WTC11 (cell line): ENCODE data around the gene PTPRT. TPM values are rescaled to one million over a fixed set of nuclear protein-coding genes. Genes with fewer than 3 reads are reported as not detected.

Source experiments
- ATAC-seq: fragments of 200-7000 bp; cut with Tn5 transposase; 2 replicates; pipeline ENCODE4 v1.10.0; 2021; ENCODE audit warnings: mild to moderate bottlenecking, moderate library complexity
- CTCF ChIA-PET: fragments of 300-600 bp; sonication (Branson Sonifier 250); formaldehyde crosslinking; loops from one replicate; lab custom pipeline; 2021; ENCODE audit warnings: antibody characterized with exemption; lab: Charles Lee
- POLR2A ChIA-PET: fragments of 350-600 bp; sonication (Branson Sonifier 250); formaldehyde crosslinking; loops from one replicate; lab custom pipeline; 2021; ENCODE audit warnings: antibody characterized with exemption; lab: Charles Lee
- DNase-seq: peaks from one replicate; pipeline ENCODE4 v3.0.0; 2021; ENCODE audit warnings: low spot score
- H3K27ac Mint-ChIP-seq: 2 replicates; pipeline ENCODE4 v1.8.0; 2021; ENCODE audit warnings: mixed read lengths
- H3K27me3 Mint-ChIP-seq: 2 replicates; pipeline ENCODE4 v1.8.0; 2021; ENCODE audit warnings: low read depth, mild to moderate bottlenecking, moderate library complexity, mixed read lengths
- H3K36me3 Mint-ChIP-seq: 2 replicates; pipeline ENCODE4 v1.8.0; 2021; ENCODE audit warnings: mixed read lengths
- H3K4me1 Mint-ChIP-seq: 2 replicates; pipeline ENCODE4 v1.8.0; 2022; ENCODE audit warnings: mixed read lengths
- H3K4me3 Mint-ChIP-seq: 2 replicates; pipeline ENCODE4 v1.8.0; 2021; ENCODE audit warnings: mild to moderate bottlenecking, moderate library complexity, mixed read lengths
- H3K9me3 Mint-ChIP-seq: 2 replicates; pipeline ENCODE4 v1.8.0; 2021; ENCODE audit warnings: mixed read lengths
- AFF4 ChIP-seq: sonication (generic); formaldehyde crosslinking; IDR thresholded peaks from 2 replicates; pipeline ENCODE4 v1.8.1; 2023; ENCODE audit warnings: mild to moderate bottlenecking, missing genetic modification reagents, borderline replicate concordance
- ATF1 ChIP-seq: sonication (generic); formaldehyde crosslinking; IDR thresholded peaks from 2 replicates; pipeline ENCODE4 v1.8.1; 2023; ENCODE audit warnings: mild to moderate bottlenecking, moderate library complexity, missing genetic modification reagents
- ATF2 ChIP-seq: sonication (generic); formaldehyde crosslinking; IDR thresholded peaks from 2 replicates; pipeline ENCODE4 v1.8.1; 2022; ENCODE audit warnings: low read depth, missing genetic modification reagents, borderline replicate concordance
- CDX4 ChIP-seq: fragments of 250-450 bp; sonication (Bioruptor Pico); IDR thresholded peaks from 2 replicates; pipeline ENCODE4 v1.9.0; 2021; ENCODE audit warnings: moderate library complexity, mild to moderate bottlenecking, inconsistent platforms, borderline replicate concordance
- ESRRA ChIP-seq: sonication (generic); formaldehyde crosslinking; IDR thresholded peaks from 2 replicates; pipeline ENCODE4 v1.8.1; 2022; ENCODE audit warnings: mild to moderate bottlenecking, missing genetic modification reagents, borderline replicate concordance
- FOXP1 ChIP-seq: sonication (generic); formaldehyde crosslinking; IDR thresholded peaks from 2 replicates; pipeline ENCODE4 v1.8.0; 2022; ENCODE audit warnings: missing genetic modification reagents, mild to moderate bottlenecking, moderate library complexity, borderline replicate concordance
- GABPB1 ChIP-seq: sonication (generic); formaldehyde crosslinking; IDR thresholded peaks from 2 replicates; pipeline ENCODE4 v1.8.1; 2023; ENCODE audit warnings: mild to moderate bottlenecking, missing genetic modification reagents
- KAT7 ChIP-seq: sonication (generic); formaldehyde crosslinking; IDR thresholded peaks from 2 replicates; pipeline ENCODE4 v1.8.1; 2023; ENCODE audit warnings: missing genetic modification reagents, mild to moderate bottlenecking, borderline replicate concordance
- NR2C2 ChIP-seq: sonication (generic); formaldehyde crosslinking; IDR thresholded peaks from 2 replicates; pipeline ENCODE4 v1.8.0; 2022; ENCODE audit warnings: mild to moderate bottlenecking, missing genetic modification reagents
- SOX15 ChIP-seq: fragments of 250-450 bp; sonication (Bioruptor Pico); IDR thresholded peaks from 2 replicates; pipeline ENCODE4 v1.9.0; 2021; ENCODE audit warnings: mild to moderate bottlenecking
- ZNF121 ChIP-seq: sonication (generic); formaldehyde crosslinking; IDR thresholded peaks from 2 replicates; pipeline ENCODE4 v1.8.0; 2023; ENCODE audit warnings: missing genetic modification reagents
- ZNF138 ChIP-seq: sonication (generic); formaldehyde crosslinking; conservative IDR thresholded peaks from 2 replicates; pipeline ENCODE4 v1.8.1; 2022; ENCODE audit warnings: mild to moderate bottlenecking, moderate library complexity, missing genetic modification reagents
- ZNF263 ChIP-seq: sonication (generic); formaldehyde crosslinking; IDR thresholded peaks from 2 replicates; pipeline ENCODE4 v1.8.1; 2022; ENCODE audit warnings: low read depth, mild to moderate bottlenecking, moderate library complexity, missing genetic modification reagents
- ZNF281 ChIP-seq: sonication (generic); formaldehyde crosslinking; IDR thresholded peaks from 2 replicates; pipeline ENCODE4 v1.8.0; 2023; ENCODE audit warnings: mild to moderate bottlenecking, missing genetic modification reagents
- ZNF416 ChIP-seq: fragments of 250-450 bp; sonication (Bioruptor Pico); IDR thresholded peaks from 2 replicates; pipeline ENCODE4 v1.9.0; 2021; ENCODE audit warnings: mild to moderate bottlenecking, inconsistent platforms
- ZNF671 ChIP-seq: fragments of 250-450 bp; sonication (Bioruptor Pico); IDR thresholded peaks from 2 replicates; pipeline ENCODE4 v1.8.0; 2021; ENCODE audit warnings: mild to moderate bottlenecking
- total RNA-seq: library from RNA; stranded (reverse); gene quantifications from 3 replicates; pipeline ENCODE4 v1.2.3, GENCODE V29; 2021
- TF ChIP-seq, protein P1 (sequence below): sonication (generic); formaldehyde crosslinking; IDR thresholded peaks from 2 replicates; pipeline ENCODE4 v1.8.1; 2022; ENCODE audit warnings: mild to moderate bottlenecking, missing genetic modification reagents, moderate library complexity, borderline replicate concordance
- TF ChIP-seq, protein P2 (sequence below): fragments of 250-450 bp; sonication (Bioruptor Pico); IDR thresholded peaks from 2 replicates; pipeline ENCODE4 v1.9.0; 2021; ENCODE audit warnings: mild to moderate bottlenecking, borderline replicate concordance

The PTPRT gene
- total RNA-seq, 1 experiment from 2014 or later, result 1.1 TPM

GRCh38 chr20:42544926-42545325 is 644.8 kb downstream of the PTPRT start (continued):
- no peak for TF ChIP-seq ZNF671
- no peak for TF ChIP-seq ZNF416 (CRISPR knock-in tag)
- TF ChIP-seq ZNF138 (CRISPR knock-in tag), result no peak
- TF ChIP-seq CDX4 (CRISPR knock-in tag), result no peak

GRCh38 chr20:42532831-42533230 is 656.9 kb downstream of the PTPRT start:
- Mint-ChIP-seq H3K4me1 (peaks cover 6% of the 10 kb centered on the region; the same call in 1 of the 2 replicates), H3K27ac (no peak overlapping the region), H3K9me3 (no peaks in the 10 kb centered on the region), H3K36me3 (no peaks in the 10 kb centered on the region), H3K27me3 (no peaks in the 10 kb centered on the region; the same call in 1 of the 2 replicates), H3K4me3 (no peak overlapping the region)
- ATAC-seq, result no peak
- DNase-seq, result no peak
- TF ChIP-seq ZNF263 (CRISPR knock-in tag) (no peak), ZNF121 (CRISPR knock-in tag) (no peak), ATF2 (no peak), SOX15 (CRISPR knock-in tag) (no peak), KAT7 (CRISPR knock-in tag) (no peak), AFF4 (CRISPR knock-in tag) (no peak), ZNF671 (no peak), ESRRA (no peak), FOXP1 (CRISPR knock-in tag) (no peak), GABPB1 (CRISPR knock-in tag) (no peak), CDX4 (CRISPR knock-in tag) (no peak), ZNF281 (CRISPR knock-in tag) (no peak), NR2C2 (CRISPR knock-in tag) (no peak), ATF1 (CRISPR knock-in tag) (no peak), ZNF138 (CRISPR knock-in tag) (no peak)
- TF ChIP-seq, protein P1, sequence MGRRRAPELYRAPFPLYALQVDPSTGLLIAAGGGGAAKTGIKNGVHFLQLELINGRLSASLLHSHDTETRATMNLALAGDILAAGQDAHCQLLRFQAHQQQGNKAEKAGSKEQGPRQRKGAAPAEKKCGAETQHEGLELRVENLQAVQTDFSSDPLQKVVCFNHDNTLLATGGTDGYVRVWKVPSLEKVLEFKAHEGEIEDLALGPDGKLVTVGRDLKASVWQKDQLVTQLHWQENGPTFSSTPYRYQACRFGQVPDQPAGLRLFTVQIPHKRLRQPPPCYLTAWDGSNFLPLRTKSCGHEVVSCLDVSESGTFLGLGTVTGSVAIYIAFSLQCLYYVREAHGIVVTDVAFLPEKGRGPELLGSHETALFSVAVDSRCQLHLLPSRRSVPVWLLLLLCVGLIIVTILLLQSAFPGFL (CRISPR knock-in tag), result no peak
- TF ChIP-seq, protein P2, sequence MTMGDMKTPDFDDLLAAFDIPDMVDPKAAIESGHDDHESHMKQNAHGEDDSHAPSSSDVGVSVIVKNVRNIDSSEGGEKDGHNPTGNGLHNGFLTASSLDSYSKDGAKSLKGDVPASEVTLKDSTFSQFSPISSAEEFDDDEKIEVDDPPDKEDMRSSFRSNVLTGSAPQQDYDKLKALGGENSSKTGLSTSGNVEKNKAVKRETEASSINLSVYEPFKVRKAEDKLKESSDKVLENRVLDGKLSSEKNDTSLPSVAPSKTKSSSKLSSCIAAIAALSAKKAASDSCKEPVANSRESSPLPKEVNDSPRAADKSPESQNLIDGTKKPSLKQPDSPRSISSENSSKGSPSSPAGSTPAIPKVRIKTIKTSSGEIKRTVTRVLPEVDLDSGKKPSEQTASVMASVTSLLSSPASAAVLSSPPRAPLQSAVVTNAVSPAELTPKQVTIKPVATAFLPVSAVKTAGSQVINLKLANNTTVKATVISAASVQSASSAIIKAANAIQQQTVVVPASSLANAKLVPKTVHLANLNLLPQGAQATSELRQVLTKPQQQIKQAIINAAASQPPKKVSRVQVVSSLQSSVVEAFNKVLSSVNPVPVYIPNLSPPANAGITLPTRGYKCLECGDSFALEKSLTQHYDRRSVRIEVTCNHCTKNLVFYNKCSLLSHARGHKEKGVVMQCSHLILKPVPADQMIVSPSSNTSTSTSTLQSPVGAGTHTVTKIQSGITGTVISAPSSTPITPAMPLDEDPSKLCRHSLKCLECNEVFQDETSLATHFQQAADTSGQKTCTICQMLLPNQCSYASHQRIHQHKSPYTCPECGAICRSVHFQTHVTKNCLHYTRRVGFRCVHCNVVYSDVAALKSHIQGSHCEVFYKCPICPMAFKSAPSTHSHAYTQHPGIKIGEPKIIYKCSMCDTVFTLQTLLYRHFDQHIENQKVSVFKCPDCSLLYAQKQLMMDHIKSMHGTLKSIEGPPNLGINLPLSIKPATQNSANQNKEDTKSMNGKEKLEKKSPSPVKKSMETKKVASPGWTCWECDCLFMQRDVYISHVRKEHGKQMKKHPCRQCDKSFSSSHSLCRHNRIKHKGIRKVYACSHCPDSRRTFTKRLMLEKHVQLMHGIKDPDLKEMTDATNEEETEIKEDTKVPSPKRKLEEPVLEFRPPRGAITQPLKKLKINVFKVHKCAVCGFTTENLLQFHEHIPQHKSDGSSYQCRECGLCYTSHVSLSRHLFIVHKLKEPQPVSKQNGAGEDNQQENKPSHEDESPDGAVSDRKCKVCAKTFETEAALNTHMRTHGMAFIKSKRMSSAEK (CRISPR knock-in tag), result no peak
- CTCF ChIA-PET, result interaction anchor here (1.0 to 1.3 kb wide), 2 partner anchors 37 to 48 kb away, joined by 3 read pairs; no protein-coding TSS in a partner anchor
- POLR2A ChIA-PET, result no interaction called here
